ENCODE measurements around the gene SSBP4.

DNA sequence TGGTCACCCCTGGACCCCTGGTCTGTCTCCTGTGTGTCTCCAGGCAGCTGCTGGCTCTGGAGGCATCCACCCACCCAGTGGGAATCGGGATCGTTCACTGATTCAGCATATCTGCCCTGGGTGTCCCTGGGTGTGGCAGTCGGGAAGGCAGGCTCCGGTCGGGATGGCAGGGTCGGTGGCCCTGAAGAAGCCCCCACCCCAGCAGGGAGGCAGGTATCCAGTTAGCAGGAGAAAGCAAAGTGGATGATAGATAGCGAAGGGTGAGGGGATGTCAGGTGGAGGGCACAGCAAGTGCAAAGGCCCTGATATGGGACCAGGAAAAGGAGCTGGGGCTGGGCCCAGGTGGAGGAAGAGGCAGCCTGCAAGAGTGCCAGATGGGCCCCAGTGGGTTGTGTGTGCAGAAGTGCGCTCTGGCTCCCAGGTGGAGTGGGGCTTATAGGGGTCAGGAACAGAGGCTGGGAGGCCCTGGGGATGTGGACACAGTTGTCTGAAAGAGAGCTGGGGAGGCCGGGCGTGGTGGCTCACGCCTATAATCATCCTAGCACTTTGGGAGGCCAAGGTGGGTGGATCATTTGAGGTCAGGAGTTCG is 2.3 kb downstream of the SSBP4 start:
- no peak for TF ChIP-seq POLR2A (IDR thresholded peaks at IDR 0.05)
- TF ChIP-seq CTCF (IDR thresholded peaks at IDR 0.05): no peak
- no peak for TF ChIP-seq POLR2AphosphoS5 (IDR thresholded peaks at IDR 0.05)

Data from suprapubic skin (tissue), 4 donors.